ENCODE data around the gene BICD2. TPM values are rescaled to one million over a fixed set of nuclear protein-coding genes. Genes with fewer than 3 reads are reported as not detected.
"Not testable (repeated sequence)": the region's sequence is repeated elsewhere in the genome, so short reads cannot be mapped to it uniquely, and the experiment has no call there.

Gene BICD2
- 24.6 TPM for total RNA-seq
- 10 to 100 TPM; 24.0 to 37.1 (median 30.0) TPM for polyA plus RNA-seq (ENCODE audit: insufficient read depth in 1 of 8, insufficient read length in 8 of 8, low replicate concordance in 1 of 8)
- long read RNA-seq, donor 1, full-length matches to known transcripts, result 3 of 3 reads
- long read RNA-seq, donor 1, partial matches to known transcripts, result 0 of 3 reads
- long read RNA-seq, donor 1, other reads (novel, unspliced or antisense), result 0 of 3 reads
- long read RNA-seq, donor 2, full-length matches to known transcripts, result 1 of 1 reads
- long read RNA-seq, donor 2, partial matches to known transcripts, result 0 of 1 reads
- long read RNA-seq, donor 2, other reads (novel, unspliced or antisense), result 0 of 1 reads
- long read RNA-seq, donor 3, full-length matches to known transcripts, result 15 of 15 reads
- long read RNA-seq, donor 3, partial matches to known transcripts, result 0 of 15 reads
- long read RNA-seq, donor 3, other reads (novel, unspliced or antisense), result 0 of 15 reads
- long read RNA-seq, donor 4, full-length matches to known transcripts, result 3 of 3 reads
- long read RNA-seq, donor 4, partial matches to known transcripts, result 0 of 3 reads
- long read RNA-seq, donor 4, other reads (novel, unspliced or antisense), result 0 of 3 reads
- long read RNA-seq, donor 5, full-length matches to known transcripts, result 10 of 15 reads
- long read RNA-seq, donor 5, partial matches to known transcripts, result 5 of 15 reads
- long read RNA-seq, donor 5, other reads (novel, unspliced or antisense), result 0 of 15 reads
- long read RNA-seq, donor 6, full-length matches to known transcripts, result 9 of 9 reads
- long read RNA-seq, donor 6, partial matches to known transcripts, result 0 of 9 reads
- long read RNA-seq, donor 6, other reads (novel, unspliced or antisense), result 0 of 9 reads
- long read RNA-seq, donor 7, full-length matches to known transcripts, result 8 of 8 reads
- long read RNA-seq, donor 7, partial matches to known transcripts, result 0 of 8 reads
- long read RNA-seq, donor 7, other reads (novel, unspliced or antisense), result 0 of 8 reads
- long read RNA-seq, donor 8, result 0 reads
- long read RNA-seq, donor 9, full-length matches to known transcripts, result 7 of 7 reads
- long read RNA-seq, donor 9, partial matches to known transcripts, result 0 of 7 reads
- long read RNA-seq, donor 9, other reads (novel, unspliced or antisense), result 0 of 7 reads
- long read RNA-seq, donor 10, full-length matches to known transcripts, result 5 of 5 reads
- long read RNA-seq, donor 10, partial matches to known transcripts, result 0 of 5 reads
- long read RNA-seq, donor 10, other reads (novel, unspliced or antisense), result 0 of 5 reads
- long read RNA-seq, donor 11, full-length matches to known transcripts, result 4 of 4 reads
- long read RNA-seq, donor 11, partial matches to known transcripts, result 0 of 4 reads
- long read RNA-seq, donor 11, other reads (novel, unspliced or antisense), result 0 of 4 reads

DNA sequence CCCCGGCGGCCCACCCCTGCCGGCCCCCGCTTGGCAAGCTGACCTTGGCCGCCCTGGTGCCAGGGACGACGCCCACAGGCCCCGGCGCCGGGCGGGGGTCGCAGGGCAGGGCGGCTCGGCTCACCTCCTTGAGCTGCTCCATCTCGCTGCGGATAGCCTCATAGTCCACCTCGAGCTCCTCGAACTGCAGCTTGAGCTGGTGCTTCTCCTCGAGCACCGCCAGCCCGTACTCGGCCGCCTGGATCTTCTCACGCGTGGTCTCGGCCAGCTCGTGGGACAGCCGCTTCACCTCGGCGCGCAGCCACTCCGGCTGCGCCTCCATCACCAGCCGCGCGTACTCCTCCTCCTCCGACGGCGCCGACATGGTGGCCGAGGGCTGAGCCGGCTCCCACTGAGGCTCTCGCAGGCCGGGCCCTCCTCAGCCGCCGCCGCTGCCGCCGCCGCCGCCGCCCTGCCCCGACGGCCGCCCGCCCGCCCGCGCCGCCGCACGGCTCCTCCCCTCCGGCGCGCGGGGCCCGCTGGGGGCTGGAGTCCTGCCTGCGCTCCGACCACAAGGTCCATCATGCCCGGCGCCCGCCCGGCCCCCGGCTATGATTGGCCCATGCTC is at the start of gene BICD2:
TSS of gene BICD2 (minus strand) at position 453 of the 607 bp plus-strand sequence. CDS start at position 364, 89 bp downstream.
- no peak for DNase-seq
- peaks cover 5% of the 10 kb centered on the region for H3K36me3 ChIP-seq (ENCODE audit: control insufficient read depth, insufficient read depth, low read length)
- H3K27ac ChIP-seq (ENCODE audit: low read length), result peak within 1 kb of the TSS; percentile 95
- 0% methylated on average over 71 of the region's 74 CpGs for WGBS (ENCODE audit: insufficient coverage)
- H3K27me3 ChIP-seq (ENCODE audit: control insufficient read depth, insufficient read depth, low read length), result peaks cover 2% of the 10 kb centered on the region
- H3K9me3 ChIP-seq (replicated peaks; ENCODE audit: control insufficient read depth, low read depth, low read length), result no peaks in the 10 kb centered on the region
- H3K4me1 ChIP-seq (ENCODE audit: control insufficient read depth, insufficient read depth, low read length), result peaks cover 51% of the 10 kb centered on the region
- H3K4me3 ChIP-seq (ENCODE audit: low read length), result peak within 1 kb of the TSS; percentile 94

GRCh38 chr9:92809629-92810326 is 45.1 kb upstream of the BICD2 start:
- H3K36me3 ChIP-seq (ENCODE audit: control insufficient read depth, insufficient read depth, low read length); H3K4me3 ChIP-seq (ENCODE audit: low read length); H3K27ac ChIP-seq (ENCODE audit: low read length); H3K9me3 ChIP-seq (replicated peaks; ENCODE audit: control insufficient read depth, low read depth, low read length); DNase-seq: not testable (repeated sequence)
- peaks cover 19% of the 10 kb centered on the region for H3K4me1 ChIP-seq (ENCODE audit: control insufficient read depth, insufficient read depth, low read length)
- peaks cover 59% of the 10 kb centered on the region for H3K27me3 ChIP-seq (ENCODE audit: control insufficient read depth, insufficient read depth, low read length)
- WGBS (ENCODE audit: insufficient coverage), result 2% methylated on average over 28 of the region's 34 CpGs

- H3K9me3 ChIP-seq (replicated peaks; ENCODE audit: control insufficient read depth, low read depth, low read length), result no peaks in the 10 kb centered on the region
- DNase-seq, result peak; percentile 85
- no peaks in the 10 kb centered on the region for H3K36me3 ChIP-seq (ENCODE audit: control insufficient read depth, insufficient read depth, low read length)
- H3K4me1 ChIP-seq (ENCODE audit: control insufficient read depth, insufficient read depth, low read length), result peaks cover 19% of the 10 kb centered on the region
- H3K4me3 ChIP-seq (ENCODE audit: low read length), result no peak overlapping the region
- no peak overlapping the region for H3K27ac ChIP-seq (ENCODE audit: low read length)
- peaks cover 66% of the 10 kb centered on the region for H3K27me3 ChIP-seq (ENCODE audit: control insufficient read depth, insufficient read depth, low read length)
- WGBS (ENCODE audit: insufficient coverage), result under 1% methylated on average over 60 of the region's 60 CpGs
Measured at GRCh38 chr9:92808726-92809451, 44.3 kb upstream of the BICD2 start.

DNA sequence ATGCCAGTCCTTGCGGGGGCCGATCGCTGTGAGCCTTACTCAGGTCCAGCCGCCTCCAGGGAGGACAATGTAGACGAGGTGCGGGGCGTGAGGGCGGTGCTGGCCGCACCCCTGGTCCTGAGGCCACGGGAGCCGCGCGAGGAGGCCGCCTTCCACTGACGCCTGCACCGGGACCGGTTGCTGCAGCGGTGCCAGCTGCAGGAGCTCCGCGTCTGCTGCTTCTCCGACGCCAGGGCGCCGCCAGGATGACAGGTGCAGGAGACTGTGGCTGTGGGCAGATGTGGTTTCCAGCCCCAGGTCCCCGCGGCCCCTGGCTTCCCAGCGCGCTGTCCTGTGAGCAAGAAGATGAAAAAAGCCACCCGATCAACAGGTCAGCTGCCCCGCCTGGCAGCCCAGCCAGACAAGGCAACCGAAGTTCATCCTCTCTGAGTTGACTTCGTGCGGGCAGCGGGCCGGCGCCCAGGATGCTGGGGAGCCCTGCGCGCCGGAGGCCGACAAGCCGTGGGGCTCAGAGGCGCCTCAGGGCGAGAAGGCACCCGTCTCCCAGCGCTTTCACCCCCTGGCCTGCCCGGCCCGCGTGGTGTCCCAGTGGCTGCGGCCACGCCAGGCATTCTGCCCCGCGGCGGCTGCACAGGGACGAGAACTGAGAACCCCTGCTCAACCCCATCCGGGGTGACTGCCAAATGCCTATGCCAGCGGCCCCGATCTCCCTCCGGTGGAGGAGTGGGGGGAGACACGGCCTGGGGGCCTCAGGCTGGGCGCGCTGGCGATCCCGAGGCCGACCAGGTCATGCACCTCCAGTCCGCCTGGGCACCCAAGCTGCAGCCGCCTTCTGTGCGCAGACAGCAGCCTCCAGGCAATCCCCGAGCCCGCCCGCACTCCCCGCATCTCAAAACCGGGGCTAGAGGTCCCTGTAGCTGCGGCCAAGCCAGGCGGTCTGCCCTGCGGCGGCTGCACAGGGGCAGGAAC is 43.4 kb upstream of the BICD2 start:
- Histone ChIP-seq H3K27me3 (ENCODE audit: control insufficient read depth, insufficient read depth, low read length) (peaks cover 68% of the 10 kb centered on the region), H3K4me1 (ENCODE audit: control insufficient read depth, insufficient read depth, low read length) (peaks cover 19% of the 10 kb centered on the region), H3K4me3 (ENCODE audit: low read length) (no peak overlapping the region), H3K36me3 (ENCODE audit: control insufficient read depth, insufficient read depth, low read length) (no peaks in the 10 kb centered on the region), H3K27ac (ENCODE audit: low read length) (no peak overlapping the region), H3K9me3 (replicated peaks; ENCODE audit: control insufficient read depth, low read depth, low read length) (no peaks in the 10 kb centered on the region)
- DNase-seq, result no peak
- WGBS (ENCODE audit: insufficient coverage), result 4% methylated on average over 76 of the region's 76 CpGs

DNA sequence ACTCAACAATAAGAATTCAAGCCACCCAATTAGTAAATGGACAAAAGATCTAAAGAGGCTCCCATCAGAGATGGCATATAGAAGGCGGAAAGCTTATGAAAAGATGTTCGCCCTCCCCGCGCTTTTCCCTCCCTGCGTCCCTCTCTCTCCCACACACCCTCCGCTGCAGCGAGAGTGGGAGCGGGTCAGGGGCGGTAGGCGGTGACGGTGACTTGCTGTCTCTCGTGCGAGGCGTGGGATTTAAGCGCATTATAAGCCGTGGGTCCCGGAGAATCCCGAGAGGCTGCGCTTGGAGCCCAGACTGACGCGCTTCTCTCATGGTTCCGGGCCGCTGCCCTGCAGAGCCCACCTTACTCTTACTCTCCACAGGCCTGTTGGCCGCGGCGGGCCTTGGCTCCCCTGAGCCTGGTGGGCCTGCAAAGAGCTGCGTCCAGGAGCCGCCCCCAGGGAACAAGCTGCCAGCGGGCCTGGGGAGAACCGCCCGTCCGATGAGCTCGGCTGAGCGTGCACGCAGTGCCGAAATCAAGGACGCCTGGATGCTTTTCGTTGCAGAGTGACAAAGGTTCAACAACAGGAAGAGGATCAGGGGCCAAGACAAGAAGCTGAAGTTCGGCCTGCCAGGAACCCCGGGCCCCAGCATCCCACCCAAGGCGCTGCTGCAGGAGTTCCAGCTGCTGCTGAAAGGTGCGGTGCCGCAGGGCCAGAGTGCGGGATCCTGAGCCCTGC is 42.6 kb upstream of the BICD2 start:
- H3K4me3 ChIP-seq (ENCODE audit: low read length), result no peak overlapping the region
- 7% methylated on average over 38 of the region's 44 CpGs for WGBS (ENCODE audit: insufficient coverage)

GRCh38 chr9:92804727-92805126 is 40.1 kb upstream of the BICD2 start:
- Histone ChIP-seq H3K4me3 (ENCODE audit: low read length) (no peak overlapping the region), H3K27ac (ENCODE audit: low read length) (no peak overlapping the region), H3K36me3 (ENCODE audit: control insufficient read depth, insufficient read depth, low read length) (no peaks in the 10 kb centered on the region), H3K27me3 (ENCODE audit: control insufficient read depth, insufficient read depth, low read length) (peaks cover 67% of the 10 kb centered on the region), H3K4me1 (ENCODE audit: control insufficient read depth, insufficient read depth, low read length) (peaks cover 18% of the 10 kb centered on the region), H3K9me3 (replicated peaks; ENCODE audit: control insufficient read depth, low read depth, low read length) (no peaks in the 10 kb centered on the region)
- 76% methylated on average over 6 of the region's 6 CpGs for WGBS (ENCODE audit: insufficient coverage)
- no peak for DNase-seq

More for the DNA sequence above, 42.6 kb upstream of the BICD2 start:
- Histone ChIP-seq H3K4me1 (ENCODE audit: control insufficient read depth, insufficient read depth, low read length) (peaks cover 19% of the 10 kb centered on the region), H3K27ac (ENCODE audit: low read length) (no peak overlapping the region), H3K36me3 (ENCODE audit: control insufficient read depth, insufficient read depth, low read length) (no peaks in the 10 kb centered on the region), H3K9me3 (replicated peaks; ENCODE audit: control insufficient read depth, low read depth, low read length) (no peaks in the 10 kb centered on the region), H3K27me3 (ENCODE audit: control insufficient read depth, insufficient read depth, low read length) (peaks cover 63% of the 10 kb centered on the region)
- DNase-seq, result no peak

- Histone ChIP-seq H3K4me3 (ENCODE audit: low read length) (no peak overlapping the region), H3K9me3 (replicated peaks; ENCODE audit: control insufficient read depth, low read depth, low read length) (no peaks in the 10 kb centered on the region), H3K27ac (ENCODE audit: low read length) (no peak overlapping the region), H3K36me3 (ENCODE audit: control insufficient read depth, insufficient read depth, low read length) (no peaks in the 10 kb centered on the region), H3K27me3 (ENCODE audit: control insufficient read depth, insufficient read depth, low read length) (peaks cover 41% of the 10 kb centered on the region), H3K4me1 (ENCODE audit: control insufficient read depth, insufficient read depth, low read length) (no peaks in the 10 kb centered on the region)
- DNase-seq, result no peak
- 86% methylated on average over 11 of the region's 11 CpGs for WGBS (ENCODE audit: insufficient coverage)
Measured at GRCh38 chr9:92798358-92798757, 33.7 kb upstream of the BICD2 start.
